HFFc6 (cell line): Measurements from ENCODE around the gene SMARCAL1. TPM values are rescaled to one million over a fixed set of nuclear protein-coding genes. Genes with fewer than 3 reads are reported as not detected.
"Not testable (repeated sequence)": the region's sequence is repeated elsewhere in the genome, so short reads cannot be mapped to it uniquely, and the experiment has no call there.

Source experiments
- DNase-seq: peaks from one replicate; pipeline ENCODE4 v3.0.0-alpha.2; 2018
- H3K27ac Mint-ChIP-seq: 2 replicates; pipeline ENCODE4 v1.8.0; 2020; ENCODE audit warnings: mild to moderate bottlenecking, mixed read lengths
- H3K27me3 Mint-ChIP-seq: 2 replicates; pipeline ENCODE4 v1.8.0; 2021; ENCODE audit warnings: mild to moderate bottlenecking, moderate library complexity, mixed read lengths; ENCODE audit not compliant: insufficient read depth
- H3K36me3 Mint-ChIP-seq: 2 replicates; pipeline ENCODE4 v1.8.0; 2021; ENCODE audit warnings: low read depth, mixed read lengths
- H3K4me1 Mint-ChIP-seq: 2 replicates; pipeline ENCODE4 v1.8.0; 2020; ENCODE audit warnings: low read depth, mixed read lengths
- H3K4me3 Mint-ChIP-seq: 2 replicates; pipeline ENCODE4 v1.8.0; 2020; ENCODE audit warnings: mild to moderate bottlenecking, moderate library complexity, mixed read lengths
- H3K9me3 Mint-ChIP-seq: 2 replicates; pipeline ENCODE4 v1.8.0; 2020; ENCODE audit warnings: mild to moderate bottlenecking, mixed read lengths
- total RNA-seq, 6 experiments: library from RNA; stranded (reverse); fragmentation: NEBNext Ultra II Directional; extraction: Animal tissue kit (Norgen Biotek cat#: 25700); gene quantifications; 2 replicates in 1 of 6; 3 replicates in 5 of 6; pipeline ENCODE4 v1.2.3, GENCODE V29; 2021
- TF ChIP-seq, protein P1 (sequence below): fragments of 200-600 bp; sonication (generic); IDR thresholded peaks from 2 replicates; pipeline ENCODE4 v1.5.0; 2021; ENCODE audit warnings: antibody characterized with exemption, mild to moderate bottlenecking

The SMARCAL1 gene
- total RNA-seq, 6 experiments from 2014 or later: 25.6 to 33.1 (median 32.1) TPM

DNA sequence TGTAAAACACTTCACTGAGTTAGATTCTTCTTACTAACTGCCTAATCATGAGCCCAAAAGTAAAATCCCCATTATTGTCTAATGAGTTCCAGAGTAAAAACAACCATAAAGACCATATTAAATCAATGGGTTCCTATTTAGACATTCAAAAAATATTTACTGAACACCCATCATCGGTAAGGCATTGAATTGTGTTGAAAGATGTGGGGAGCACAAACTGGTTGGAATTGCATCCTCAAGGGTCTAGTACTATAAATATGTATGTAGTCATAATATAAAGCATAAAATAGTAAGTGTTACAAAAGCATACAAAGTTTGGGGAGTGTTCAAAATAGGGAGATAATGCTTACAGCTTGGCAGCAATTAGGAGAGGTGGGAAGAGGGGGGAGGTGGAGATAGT, 37.0 kb upstream of the SMARCAL1 start:
- peak overlapping the region; percentile 40 for H3K27ac Mint-ChIP-seq

DNA sequence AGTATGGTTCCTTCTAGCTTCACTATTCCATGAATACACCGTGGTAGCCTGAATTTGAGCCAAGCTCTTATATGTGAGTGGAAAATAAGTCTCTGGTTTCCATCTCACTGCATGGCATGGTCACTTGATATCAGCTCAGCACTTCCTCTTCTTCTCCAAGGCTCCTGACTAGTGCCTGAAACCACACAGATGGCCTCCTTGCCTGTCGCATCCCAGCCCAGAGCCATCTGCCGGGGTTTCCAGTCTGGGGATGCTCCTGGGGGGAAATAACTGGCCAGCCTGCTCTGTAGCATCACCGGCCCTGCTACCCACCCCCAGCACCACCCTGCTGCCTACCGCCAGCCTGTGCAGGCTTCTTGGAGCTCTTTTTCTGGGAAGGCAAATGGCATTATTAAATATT, 32.3 kb upstream of the SMARCAL1 start:
- peaks cover 30% of the 10 kb centered on the region for H3K4me1 Mint-ChIP-seq
- TF ChIP-seq, protein P1, sequence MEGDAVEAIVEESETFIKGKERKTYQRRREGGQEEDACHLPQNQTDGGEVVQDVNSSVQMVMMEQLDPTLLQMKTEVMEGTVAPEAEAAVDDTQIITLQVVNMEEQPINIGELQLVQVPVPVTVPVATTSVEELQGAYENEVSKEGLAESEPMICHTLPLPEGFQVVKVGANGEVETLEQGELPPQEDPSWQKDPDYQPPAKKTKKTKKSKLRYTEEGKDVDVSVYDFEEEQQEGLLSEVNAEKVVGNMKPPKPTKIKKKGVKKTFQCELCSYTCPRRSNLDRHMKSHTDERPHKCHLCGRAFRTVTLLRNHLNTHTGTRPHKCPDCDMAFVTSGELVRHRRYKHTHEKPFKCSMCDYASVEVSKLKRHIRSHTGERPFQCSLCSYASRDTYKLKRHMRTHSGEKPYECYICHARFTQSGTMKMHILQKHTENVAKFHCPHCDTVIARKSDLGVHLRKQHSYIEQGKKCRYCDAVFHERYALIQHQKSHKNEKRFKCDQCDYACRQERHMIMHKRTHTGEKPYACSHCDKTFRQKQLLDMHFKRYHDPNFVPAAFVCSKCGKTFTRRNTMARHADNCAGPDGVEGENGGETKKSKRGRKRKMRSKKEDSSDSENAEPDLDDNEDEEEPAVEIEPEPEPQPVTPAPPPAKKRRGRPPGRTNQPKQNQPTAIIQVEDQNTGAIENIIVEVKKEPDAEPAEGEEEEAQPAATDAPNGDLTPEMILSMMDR: no peak
- no peaks in the 10 kb centered on the region for H3K36me3 Mint-ChIP-seq
- no peaks in the 10 kb centered on the region; the same call in 1 of the 2 replicates for H3K27me3 Mint-ChIP-seq
- no peak overlapping the region for H3K4me3 Mint-ChIP-seq
- no peak overlapping the region for H3K27ac Mint-ChIP-seq
- no peaks in the 10 kb centered on the region for H3K9me3 Mint-ChIP-seq
- DNase-seq: no peak

More for the DNA sequence above, 37.0 kb upstream of the SMARCAL1 start:
- Mint-ChIP-seq H3K27me3 (peaks cover 4% of the 10 kb centered on the region), H3K4me1 (peaks cover 64% of the 10 kb centered on the region), H3K36me3 (no peaks in the 10 kb centered on the region), H3K4me3 (no peak overlapping the region), H3K9me3 (no peaks in the 10 kb centered on the region)
- TF ChIP-seq, protein P1: no peak
- no peak for DNase-seq

DNA sequence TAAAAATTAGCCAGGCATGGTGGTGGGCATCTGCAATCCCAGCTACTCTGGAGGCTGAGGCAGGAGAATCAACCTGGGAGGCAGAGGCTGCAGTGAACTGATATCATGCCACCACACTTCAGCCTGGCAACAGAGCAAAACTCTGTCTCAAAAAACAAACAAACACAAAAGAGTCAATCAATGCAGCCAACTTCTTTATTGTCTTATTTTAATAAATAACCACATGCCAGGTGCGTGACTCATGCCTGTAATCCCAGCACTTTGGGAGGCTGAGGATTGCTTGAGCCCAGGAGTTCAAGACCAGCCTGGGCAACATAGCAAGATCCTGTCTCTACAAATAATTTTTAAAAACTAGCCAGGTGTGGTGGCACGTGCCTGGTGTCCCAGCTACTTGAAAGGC, 27.9 kb upstream of the SMARCAL1 start:
- H3K4me3 Mint-ChIP-seq: not testable (repeated sequence)

DNA sequence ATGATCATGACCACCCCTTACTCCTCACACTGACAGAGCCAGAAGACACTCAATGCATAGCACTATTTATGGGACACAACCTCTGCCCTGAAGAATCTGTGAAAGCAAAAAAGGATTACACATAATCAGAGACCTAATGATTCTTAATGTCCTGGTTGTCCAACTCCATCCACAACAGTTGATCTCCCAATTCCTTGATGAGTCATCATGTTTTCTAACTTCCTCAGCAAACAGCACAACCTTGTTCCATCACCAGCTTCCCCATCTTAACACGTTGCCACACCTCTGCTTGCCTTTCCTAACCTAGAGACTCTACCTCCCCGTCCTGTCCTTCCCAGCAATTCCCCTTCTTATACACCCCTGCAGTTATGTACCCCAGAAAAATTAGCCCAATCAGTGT, 26.8 kb upstream of the SMARCAL1 start:
- TF ChIP-seq, protein P1: no peak
- peaks cover 9% of the 10 kb centered on the region for H3K4me1 Mint-ChIP-seq
- DNase-seq: no peak
- no peaks in the 10 kb centered on the region; the same call in 1 of the 2 replicates for H3K27me3 Mint-ChIP-seq
- H3K4me3 Mint-ChIP-seq: no peak overlapping the region
- no peaks in the 10 kb centered on the region for H3K36me3 Mint-ChIP-seq
- H3K9me3 Mint-ChIP-seq: no peaks in the 10 kb centered on the region
- no peak overlapping the region for H3K27ac Mint-ChIP-seq

More for the DNA sequence above, 27.9 kb upstream of the SMARCAL1 start:
- not testable (repeated sequence) for H3K36me3 Mint-ChIP-seq, H3K27me3 Mint-ChIP-seq, DNase-seq, H3K27ac Mint-ChIP-seq, H3K9me3 Mint-ChIP-seq
- H3K4me1 Mint-ChIP-seq: peaks cover 12% of the 10 kb centered on the region

DNA sequence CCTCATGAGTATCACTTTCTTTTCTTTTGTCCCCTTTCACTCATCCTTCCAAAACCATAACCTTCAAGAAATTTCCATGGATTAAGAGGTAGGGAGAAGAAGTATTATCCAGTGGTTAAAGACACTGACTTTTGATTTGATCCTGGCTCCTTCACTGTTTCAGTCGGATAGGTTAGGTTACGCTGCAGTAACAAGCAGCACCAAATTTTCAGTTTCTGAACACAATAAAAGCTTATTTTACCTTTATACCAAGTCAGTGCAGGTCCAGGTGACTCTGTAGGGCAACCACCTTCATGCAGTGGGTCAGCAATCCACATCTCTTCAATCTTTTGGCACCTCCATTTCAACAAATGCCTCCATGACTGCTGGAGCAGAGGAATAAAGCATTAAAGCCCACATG, 25.0 kb upstream of the SMARCAL1 start:
- no peak overlapping the region for H3K4me3 Mint-ChIP-seq
- H3K27ac Mint-ChIP-seq: no peak overlapping the region
- H3K9me3 Mint-ChIP-seq: no peaks in the 10 kb centered on the region
- H3K36me3 Mint-ChIP-seq: no peaks in the 10 kb centered on the region
- H3K4me1 Mint-ChIP-seq: peaks cover 17% of the 10 kb centered on the region
- no peak for DNase-seq
- no peaks in the 10 kb centered on the region; the same call in 1 of the 2 replicates for H3K27me3 Mint-ChIP-seq
- TF ChIP-seq, protein P1: no peak

DNA sequence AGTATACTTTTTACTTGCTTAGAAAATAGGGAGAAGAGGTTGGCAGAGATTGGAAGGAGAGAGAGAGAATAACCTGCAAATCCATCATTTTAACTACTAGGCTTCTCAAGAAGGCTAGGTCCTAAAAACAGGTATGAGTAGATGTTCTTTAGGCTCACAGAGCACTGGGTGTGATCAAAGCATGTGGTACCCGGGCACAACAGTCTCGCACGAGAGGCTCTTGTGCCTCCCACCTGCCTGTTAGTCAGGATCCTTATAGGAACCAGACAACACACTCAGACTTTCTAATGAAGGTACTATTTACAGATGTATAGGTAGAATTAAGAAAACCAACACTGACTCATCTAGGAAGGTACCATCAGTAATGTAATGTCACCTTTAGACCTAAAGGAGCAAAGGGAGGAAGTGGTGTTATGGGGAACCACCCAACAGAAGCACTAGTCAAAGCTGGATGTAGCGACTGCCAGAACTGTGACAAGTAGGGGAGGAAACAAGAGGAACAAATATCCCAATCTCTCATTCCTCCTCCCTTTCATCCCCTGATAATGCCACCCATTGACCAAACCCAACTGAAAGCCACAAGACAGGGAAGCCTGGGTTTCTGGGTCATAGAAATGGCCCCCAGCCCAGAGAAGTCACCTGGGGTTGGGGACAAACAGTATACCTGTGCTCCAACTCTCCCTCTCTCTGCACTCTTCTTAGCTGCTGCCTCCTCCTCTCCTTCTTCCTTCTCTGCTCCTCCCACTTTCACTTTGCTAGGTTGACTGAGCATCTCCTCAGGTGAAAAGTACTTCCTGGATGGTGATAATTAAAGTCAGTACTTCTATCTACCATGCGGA, 24.0 kb upstream of the SMARCAL1 start:
- Mint-ChIP-seq H3K9me3 (no peaks in the 10 kb centered on the region), H3K27ac (no peak overlapping the region), H3K27me3 (no peaks in the 10 kb centered on the region; the same call in none of the 2 replicates), H3K4me3 (no peak overlapping the region), H3K4me1 (peaks cover 17% of the 10 kb centered on the region), H3K36me3 (no peaks in the 10 kb centered on the region)
- TF ChIP-seq, protein P1: no peak
- no peak for DNase-seq
